ENCODE results near the gene CCDC149.

The CCDC149 gene

DNA sequence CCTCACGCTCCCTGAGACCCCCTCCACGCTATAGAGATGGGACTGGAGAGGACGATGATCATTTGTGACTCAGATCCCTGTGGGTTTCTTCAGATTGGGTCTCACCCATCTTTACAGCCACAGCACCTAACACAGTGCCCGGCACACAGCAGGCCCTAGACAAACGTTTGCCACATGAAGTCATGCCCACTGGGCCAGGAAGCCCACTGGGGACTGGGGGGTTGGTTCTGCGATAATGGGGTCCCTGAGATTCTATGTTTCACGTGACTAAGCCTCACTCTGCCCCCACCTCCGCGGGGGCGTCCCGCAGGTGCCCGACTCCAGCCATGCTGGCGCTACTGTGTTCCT, 113.7 kb downstream of the CCDC149 start:
- no peak for DNase-seq

DNA sequence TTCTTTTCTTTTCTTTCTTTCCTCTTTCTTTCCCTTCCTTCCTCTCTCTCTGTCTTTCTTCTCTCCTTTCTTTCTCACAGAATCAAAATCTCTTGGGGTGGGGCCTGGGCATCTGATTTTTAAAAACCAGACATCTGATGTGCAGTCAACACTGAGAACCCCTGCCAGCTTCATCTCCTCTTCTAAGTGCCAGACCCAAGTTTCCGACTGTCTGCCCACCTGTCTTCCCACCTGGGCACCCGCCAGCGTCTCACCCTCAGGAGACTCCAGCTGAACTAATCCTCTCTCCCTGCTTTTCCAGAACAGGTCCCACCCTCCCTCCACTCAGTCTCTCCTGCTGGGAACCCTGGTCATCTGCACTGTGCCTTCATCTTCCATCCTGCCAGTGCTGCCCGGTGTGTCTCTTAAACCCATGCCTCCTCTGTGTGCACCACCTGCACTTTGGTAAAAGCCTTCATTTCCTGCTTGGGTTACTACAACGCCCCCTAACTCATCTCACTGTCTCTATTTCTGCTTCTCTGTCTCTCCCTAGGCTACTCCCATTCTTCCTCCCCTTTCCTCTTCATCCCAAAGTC, 114.7 kb downstream of the CCDC149 start:
- no peak for DNase-seq

DNA sequence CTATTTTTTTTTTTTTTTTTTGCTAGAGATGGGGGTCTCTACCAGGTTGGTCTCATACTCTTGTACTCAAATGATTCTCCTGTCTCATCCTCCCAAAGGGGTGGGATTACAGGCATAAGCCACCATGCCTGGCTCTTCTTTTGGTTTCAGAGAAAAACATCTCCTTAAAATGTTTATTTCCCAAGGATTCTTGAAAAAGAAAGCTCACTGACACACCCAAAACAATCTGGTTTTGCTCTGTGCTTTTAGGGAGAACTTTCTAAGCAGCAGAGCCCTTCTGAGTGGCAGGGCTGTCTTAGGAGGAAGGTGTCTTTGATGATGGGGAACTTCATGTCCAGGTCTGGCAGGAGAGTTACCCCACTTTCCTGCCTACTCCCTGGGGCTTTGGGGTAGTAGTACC, 116.2 kb downstream of the CCDC149 start:
- DNase-seq: no peak

DNA sequence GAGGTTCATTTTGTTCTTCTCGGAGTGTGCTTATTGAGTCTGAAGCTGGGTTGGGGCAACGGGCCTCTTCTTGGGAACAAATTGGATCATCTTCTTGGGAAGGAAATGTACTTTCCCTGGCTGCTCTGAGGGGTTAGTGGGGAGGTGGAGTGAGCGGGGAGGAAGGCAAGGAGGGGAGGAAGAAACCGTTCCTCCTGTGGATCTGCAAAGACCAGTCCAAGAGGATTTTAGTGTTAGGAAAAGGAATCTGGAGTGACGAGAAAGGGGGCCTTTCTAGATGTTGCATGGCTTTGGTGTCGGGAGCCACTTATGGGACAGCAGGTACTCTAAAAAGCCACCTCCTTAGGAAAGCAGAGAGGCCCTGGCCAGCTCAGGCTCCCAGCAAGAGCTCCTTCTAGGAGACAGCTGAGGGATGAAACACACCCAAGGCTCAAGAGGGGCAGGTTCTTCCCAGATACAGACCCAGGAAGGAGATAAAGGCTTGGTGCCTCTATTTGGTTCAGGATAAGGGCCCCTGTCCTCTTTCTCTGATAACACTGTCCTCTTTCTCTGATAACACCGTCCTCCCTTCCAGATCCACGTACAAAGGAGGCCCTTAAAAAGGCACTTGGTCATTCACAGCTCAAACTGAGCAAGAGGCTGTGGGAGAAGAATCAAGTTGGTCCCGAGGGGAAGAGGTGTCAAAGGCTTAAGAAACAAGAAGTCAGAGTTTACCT, 117.0 kb downstream of the CCDC149 start:
- no peak for DNase-seq

DNA sequence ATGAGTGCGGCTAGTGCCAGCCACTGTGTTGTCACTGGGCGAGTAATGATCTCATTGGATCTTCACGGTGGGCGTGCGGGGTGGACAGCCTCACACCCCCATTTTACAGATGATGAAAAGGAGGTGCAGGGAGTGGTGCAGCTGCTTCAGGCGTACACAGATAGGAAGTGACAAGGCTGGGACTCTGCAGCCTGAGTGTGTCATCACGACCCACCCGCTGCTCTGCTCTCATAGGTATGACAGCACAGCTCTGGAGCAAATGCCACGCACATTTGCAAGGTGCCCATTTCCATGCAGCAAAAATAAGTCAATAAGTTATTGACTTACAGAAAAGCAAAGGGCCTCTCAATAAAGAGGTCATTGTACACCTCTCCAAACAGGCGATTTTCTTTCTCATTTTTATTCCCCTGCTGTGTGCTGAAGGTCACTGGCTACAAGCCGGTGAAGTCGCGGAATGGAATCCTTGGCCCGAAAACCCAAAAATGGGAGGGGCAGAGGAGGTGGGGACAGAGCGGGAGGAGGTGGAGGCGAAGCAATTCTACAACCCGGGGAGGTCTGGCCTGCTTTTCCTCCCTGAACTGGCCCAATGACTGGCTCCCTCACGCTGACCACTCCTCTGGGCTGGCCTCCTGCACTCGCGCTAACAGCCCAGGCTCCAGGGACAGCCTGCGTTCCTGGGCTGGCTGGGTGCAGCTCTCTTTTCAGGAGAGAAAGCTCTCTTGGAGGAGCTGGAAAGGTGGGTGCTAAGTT, 117.8 kb downstream of the CCDC149 start, which contains the start of gene SOD3:
TSS of gene SOD3 (plus strand) at position 658 of the 750 bp plus-strand sequence. CDS start 3,949 bp downstream, outside the sequence.
- DNase-seq: no peak

DNA sequence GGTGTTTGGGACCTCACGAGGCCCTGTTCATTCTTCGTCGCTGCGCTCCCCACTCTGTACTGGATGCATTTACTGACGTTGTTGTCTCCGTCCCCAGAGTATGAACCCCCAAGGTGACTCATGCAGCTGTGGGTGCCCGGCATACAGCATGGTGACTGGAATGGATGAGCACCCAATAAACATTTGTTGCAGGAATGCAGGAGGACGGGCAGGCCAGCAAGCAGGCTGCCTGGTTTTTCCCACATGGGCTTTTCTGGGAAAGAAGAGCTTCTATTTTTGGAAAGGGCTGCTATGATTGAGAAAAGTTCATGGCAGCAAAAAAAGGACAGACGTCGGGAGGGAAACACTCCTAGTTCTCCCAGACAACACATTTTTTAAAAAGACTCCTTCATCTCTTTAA, 118.4 kb downstream of the CCDC149 start:
- DNase-seq: no peak

DNA sequence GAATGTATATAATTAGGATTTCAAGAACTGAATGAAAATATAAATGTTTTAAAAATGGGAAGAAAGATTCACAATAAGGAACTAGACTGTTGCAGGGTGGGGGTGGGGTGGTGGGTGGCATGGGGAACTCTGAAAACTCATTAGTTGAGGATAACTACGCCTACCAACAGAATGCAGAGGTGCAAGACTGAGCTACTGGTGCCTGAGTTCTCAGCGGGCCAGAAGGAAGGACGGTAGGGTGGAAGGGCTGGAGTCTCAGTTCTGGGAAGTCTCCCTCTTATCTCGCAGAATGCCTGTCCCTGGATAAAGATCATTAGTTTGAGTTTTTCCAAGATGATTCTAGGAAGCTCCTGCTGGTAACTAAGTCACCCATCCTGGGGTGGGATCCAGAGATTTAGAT, 118.8 kb downstream of the CCDC149 start:
- no peak for DNase-seq

DNA sequence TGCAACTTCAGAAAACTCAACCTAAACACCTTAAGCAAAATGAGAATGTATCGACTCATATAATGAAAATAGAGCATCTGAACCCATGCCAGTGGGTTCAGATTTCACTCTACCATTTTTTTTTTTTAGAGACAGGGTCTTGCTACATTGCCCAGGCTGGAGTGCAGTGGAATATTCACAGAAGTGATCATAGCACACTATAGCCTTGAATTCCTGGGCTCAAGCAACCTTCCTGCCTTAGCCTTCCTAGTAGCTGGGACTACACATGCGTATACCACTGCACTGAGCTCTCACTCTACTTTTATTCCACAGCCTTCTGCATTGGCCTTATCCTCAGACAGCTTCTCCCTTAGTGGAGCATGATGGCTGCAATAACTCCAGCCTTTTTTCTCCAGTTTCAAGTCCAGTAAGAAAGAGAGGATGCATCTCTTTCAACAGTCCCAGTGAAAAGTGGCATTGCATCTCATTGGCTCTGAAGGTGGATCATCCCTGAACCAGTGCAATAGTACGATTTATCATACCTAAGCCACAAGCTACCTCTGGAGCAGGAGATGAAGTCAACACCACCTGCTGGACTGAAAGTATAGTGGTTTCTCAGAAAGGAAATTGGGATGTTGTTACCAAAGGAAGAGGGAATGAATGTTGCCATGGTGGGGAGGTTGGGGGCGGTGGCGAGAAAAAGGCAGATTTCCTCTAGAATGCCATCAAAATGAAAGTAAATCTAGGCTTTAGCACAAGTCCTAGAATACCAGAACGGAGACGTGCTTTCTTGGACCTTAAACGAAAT, 119.4 kb downstream of the CCDC149 start:
- DNase-seq: no peak

DNA sequence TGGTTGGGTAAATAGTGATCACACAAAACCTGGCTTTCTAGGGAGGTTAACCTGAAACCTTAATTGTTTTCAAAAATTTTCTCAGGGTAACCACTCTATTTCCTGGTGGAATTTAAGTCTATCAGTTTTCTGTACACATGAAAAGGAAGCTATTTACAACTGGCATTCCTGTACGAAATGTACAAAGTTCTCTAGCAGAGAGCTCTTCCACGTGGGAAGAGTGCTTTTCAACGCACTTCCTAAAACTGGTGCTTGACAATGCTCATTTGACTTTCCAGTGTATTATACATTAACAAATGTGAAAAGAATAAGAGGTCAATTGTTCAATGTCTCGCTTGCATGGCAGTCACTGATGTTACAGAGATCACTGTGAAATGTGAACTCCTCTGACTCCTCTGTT, 120.3 kb downstream of the CCDC149 start:
- DNase-seq: no peak

DNA sequence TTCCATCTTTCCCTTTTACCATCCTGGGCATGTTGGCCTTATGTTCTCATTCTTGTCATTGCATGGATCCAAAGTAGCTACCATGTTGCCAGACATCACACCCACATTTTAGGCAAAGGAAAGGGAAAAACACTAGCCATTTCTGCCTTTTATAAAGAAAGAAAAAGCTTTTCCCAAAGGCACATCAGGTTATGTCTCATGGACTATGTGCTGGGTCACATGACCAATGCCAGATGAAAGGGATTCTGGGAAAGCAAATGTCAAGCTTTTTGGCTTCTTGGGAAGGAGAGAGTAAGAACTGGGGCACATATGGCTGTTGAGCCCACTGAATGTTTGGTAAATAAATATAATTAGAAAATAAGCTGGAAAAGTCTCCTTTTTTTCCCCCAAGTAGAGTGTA, 121.8 kb downstream of the CCDC149 start:
- DNase-seq: no peak

DNA sequence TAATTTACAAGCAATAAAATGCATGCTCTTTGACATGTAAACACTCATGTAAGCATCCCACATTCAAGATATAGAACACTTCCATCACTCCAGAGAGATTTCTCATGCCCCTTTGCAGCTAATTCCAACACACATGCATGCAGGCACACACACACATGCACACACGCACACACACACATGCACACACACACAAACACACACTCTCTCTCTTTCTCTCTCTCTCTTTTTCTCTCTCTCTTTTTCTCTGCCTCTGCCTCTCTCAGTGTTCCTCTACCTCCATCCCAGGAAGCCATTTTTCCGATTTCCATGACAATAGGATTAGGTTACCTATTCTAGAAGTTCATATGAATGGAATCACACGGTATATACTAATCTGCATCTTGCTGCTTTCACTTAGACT, 129.3 kb downstream of the CCDC149 start:
- no peak for DNase-seq

DNA sequence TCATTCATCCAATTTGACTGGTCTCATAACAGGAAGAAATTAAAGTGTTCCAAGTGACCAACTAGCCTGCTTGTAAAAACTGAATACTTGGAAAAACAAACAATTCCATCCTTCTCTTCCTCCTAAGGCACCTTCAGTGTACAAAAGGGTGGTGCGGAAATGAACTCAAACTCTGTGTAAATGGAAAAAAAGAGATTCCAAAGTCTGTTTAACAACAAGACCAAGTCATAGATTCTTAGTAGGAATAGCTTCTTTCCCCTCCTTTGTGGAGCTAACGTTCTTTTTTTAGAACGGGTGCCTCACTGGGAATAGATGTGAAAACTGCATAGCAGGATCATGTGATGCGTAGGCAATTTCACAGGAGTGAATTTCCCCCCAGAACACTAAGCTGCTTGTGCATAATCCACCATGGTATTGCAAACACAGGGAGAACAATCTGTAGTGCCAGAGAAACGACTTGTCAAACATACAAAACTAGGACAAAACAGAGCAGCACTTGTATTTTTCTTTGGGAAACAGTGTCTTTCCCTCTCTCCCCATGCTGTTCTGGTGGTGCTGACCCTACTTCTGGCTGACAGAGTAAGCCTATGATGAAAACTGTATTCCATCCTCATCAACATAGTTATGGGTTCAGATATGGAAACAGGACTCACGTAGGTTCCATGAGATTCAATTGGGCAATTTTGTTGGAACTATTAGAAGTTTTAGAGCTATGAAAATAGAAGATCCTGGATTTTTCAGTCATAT, 130.7 kb downstream of the CCDC149 start:
- DNase-seq: no peak

DNA sequence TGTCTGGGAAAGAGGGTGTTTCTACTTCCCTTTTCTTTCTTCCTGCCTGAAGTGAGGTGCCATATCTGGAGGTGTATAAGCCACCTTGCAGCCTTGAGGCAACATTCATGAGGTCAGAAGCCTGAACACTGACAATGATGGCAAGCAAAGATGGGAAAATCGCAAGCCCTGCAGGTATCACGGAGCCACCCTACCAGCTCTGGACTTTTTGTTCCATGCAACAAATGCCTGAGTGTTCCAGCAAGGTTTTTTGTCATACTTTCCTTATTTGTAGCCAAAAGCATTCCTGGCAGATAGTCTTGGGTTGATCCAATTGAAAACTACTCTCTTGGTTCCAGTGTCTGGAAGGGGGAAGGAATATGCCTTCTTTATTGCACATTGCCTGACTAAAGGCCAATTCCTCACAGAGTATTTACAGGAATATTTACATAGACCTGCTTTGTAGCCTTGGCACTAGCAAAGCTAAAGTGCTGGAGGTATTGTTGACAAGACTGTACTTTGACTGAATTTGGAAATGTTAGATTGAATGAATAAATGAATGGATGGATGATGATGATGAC, 131.8 kb downstream of the CCDC149 start:
- DNase-seq: no peak

DNA sequence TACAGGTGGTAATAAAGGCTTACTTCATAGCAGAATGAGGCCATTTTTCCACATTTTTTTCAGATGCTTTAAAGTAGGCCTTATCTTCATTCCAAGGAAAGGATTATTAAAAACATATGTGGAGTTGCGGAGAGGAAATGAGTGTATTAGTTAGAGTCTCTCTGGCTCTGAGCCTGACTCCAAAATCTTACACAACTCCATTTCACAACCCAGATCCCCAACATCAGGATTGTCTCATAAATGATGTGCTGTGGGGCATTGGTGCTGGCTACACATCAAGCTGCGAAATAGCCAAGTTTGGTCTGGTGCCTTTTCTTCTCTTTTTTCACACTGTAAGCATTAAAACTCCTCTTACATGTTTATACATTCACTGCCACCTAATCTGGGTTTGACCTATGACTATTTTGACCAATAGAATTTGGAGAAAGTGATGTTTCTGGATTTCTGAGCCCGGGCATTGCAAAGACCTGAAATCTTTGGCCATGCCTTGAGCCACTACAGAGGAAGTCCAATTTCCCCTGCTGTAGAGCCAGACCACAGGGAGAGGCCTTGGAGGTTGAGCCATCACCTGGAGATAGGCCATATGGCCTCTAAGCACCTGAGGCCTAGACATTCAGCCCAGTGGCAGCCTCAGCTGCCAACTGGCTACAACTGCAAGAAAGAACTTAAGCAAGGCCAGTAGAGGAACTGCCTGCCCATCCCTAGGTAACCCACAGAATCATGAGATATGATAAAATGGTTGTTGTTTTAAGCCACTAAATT, 134.2 kb downstream of the CCDC149 start:
- DNase-seq: no peak

DNA sequence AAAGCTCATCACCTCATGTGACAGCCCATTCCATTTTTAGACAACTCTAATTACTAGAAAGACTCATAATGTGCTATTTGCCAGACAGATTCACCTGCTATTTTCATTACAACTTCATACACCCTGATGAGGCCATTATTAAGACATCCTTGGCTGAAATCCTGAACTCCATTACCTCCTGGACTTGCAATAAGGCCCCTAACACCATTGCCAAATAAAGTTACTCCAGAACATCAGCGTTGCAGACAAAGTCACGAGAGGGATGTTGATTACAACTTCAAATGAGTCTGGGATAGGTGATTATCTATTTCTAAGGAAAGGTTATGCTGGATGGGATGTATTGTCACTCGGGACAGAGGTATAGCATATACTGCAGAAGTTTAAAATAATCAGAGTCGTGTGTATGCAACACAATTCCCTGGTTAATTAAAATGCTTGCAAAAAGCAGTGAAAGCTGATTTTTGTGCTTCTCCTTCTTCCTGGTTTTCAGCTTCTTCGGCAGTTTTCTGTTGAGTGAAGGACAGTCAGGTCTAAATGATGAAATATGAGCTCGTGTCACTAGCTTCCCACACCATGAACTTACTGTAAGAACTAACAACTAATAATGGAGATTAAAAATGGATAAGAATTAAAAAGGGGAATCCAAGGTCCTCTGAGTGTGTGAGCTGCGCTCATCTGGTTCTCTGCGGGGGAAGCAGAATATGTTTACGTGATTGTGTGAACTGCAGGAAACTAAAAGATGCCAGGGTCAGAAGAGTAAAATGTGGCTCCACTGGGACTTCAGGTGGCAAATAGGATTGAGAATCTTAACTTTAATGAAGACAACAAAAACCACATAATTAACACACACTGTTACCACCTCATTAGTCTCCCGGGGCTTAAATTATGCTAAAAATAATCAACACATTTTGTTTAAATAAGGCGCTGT, 135.0 kb downstream of the CCDC149 start:
- no peak for DNase-seq

DNA sequence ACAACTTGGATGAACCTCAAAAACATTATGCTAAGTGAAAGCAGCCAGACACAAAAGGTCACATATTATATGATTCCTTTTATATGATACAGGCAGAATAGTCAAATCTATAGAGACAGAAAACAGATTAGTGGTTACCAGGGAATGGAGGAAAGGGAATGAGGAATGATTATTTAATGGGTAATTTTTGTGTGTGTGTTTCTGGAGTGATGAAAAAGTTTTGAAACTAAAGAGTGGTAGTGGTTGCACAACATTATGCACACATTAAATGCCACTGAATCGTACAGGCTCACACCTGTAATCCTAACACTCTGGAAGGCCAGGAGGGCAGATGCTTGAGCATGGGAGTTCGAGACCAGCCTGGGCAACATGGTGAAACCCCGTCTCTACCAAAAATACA, 137.1 kb downstream of the CCDC149 start:
- no peak for DNase-seq

DNA sequence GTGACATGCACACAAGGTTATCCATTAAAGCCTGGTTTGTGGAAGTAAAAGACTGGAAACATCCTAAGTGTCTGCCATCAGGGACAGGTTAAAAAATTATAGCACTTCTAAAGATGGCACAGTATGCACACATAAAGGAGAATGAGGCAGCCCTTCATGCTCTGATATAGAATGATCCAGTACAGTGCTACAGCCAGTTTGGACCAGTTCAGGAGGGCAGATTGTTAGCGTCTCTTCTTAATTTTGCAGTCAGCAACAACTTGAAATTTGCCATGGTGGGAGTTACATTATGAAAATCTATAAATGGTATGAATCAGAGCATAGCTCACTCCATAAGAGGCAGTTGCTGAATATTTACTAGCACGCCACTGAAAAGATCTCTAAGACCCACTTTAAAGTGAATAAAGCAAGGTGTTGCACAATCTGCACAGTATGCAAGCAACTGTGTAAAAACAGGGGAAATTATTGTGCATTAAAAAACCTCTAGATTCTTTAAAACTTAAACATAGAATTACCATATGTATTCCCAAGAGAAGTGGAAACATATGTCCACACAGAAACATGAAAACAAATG, 137.7 kb downstream of the CCDC149 start:
- no peak for DNase-seq

DNA sequence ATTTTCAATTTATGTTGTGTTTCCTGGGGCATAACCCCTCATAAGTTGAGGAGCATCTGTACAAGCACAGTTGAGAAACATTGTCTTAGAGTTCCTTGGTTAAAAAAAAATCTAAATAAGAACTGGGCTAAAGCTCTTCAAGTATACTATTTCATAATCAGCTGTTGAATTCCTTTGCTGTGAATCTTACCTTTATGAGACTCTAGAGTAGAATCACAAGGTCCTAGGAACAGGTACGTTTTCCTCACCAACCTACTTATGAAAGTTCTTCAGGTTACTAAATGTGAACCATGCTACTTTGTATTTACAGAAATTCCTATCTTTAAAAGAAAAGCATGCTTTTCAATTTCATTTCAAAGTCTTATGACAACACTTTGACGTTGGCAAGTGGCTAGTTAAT, 138.4 kb downstream of the CCDC149 start:
- DNase-seq: no peak

DNA sequence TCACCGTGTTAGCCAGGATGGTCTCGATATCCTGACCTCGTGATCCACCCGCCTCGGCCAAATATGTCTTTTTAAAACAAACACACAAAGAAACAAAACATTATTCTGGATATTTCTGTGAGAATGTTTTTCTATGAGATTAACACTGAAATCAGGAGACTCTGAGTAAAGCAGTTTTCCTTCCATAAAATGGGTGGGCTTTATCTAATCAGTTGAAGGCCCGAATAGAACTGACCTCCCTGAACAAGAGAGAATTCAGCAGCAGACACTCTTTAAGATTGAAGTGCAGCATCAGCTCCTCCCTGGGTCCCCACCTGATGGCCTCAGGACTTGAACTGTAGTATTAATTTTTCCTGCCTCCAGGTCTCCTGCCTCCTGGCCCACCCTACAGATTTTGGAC, 139.9 kb downstream of the CCDC149 start:
- DNase-seq: no peak

DNA sequence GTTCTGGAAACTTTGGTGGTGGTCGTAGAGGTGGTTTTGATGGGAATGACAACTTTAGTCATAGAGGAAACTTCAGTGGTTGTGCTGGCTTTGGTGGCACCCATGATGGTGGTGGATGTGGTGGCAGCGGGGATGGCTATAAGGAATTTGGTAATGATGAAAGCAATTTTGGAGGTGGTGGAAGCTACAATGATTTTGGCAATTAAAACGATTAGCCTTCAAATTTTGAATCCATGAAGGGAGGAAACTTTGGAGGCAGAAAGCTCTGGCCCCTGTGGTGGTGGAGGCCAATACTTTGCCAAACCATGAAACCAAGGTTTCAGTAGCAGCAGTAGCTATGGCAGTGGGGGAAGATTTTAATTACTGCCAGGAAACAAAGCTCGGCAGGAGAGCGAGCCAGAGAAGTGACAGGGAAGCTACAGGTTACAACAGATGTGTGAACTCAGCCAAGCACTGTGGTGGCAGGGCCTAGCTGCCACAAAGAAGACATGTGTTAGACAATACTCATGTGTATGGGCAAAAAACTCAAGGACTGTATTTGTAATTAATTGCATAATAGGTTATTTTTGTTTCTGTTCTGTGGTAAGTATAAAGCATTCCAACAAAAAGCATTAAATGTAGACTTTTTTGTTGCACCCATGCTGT, 140.7 kb downstream of the CCDC149 start:
- no peak for DNase-seq

Data from NCI-H748 treated with DMSO at 0.1 percent for 48 hours (cell line).